ENCODE data around the gene GLUL.
"Not testable (repeated sequence)": the region's sequence is repeated elsewhere in the genome, so short reads cannot be mapped to it uniquely, and the experiment has no call there.

DNA sequence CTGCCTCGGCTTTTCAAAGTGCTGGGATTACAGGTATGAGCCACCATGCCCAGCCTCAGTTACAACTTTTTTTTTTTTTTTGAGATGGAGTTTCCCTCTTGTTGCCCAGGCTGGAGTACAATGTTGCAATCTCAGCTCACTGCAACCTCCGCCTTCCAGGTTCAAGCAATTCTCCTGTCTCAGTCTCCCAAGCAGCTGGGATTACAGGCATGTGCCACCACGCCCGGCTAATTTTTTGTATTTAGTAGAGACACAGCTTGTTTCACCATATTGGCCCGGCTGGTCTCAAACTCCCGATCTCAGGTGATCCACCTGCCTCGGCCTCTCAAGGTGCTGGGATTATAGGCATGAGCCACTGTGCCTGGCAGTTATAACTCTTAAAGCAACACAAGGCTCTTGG, 11.8 kb downstream of the GLUL start:
- TF ChIP-seq, protein P1, sequence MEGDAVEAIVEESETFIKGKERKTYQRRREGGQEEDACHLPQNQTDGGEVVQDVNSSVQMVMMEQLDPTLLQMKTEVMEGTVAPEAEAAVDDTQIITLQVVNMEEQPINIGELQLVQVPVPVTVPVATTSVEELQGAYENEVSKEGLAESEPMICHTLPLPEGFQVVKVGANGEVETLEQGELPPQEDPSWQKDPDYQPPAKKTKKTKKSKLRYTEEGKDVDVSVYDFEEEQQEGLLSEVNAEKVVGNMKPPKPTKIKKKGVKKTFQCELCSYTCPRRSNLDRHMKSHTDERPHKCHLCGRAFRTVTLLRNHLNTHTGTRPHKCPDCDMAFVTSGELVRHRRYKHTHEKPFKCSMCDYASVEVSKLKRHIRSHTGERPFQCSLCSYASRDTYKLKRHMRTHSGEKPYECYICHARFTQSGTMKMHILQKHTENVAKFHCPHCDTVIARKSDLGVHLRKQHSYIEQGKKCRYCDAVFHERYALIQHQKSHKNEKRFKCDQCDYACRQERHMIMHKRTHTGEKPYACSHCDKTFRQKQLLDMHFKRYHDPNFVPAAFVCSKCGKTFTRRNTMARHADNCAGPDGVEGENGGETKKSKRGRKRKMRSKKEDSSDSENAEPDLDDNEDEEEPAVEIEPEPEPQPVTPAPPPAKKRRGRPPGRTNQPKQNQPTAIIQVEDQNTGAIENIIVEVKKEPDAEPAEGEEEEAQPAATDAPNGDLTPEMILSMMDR (IDR thresholded peaks at IDR 0.05; ENCODE audit: low read length): not testable (repeated sequence)
- TF ChIP-seq EZH2 (IDR thresholded peaks at IDR 0.05; ENCODE audit: borderline replicate concordance, low read length): not testable (repeated sequence)

Measured in OCI-LY1 (cell line).